HEK293 (cell line): ENCODE results near the gene ANKRD37.

Source experiments
- ELK4 ChIP-seq: IDR thresholded peaks from 2 replicates; pipeline ENCODE4 v1.6.1; 2011; ENCODE audit warnings: mild to moderate bottlenecking, low read depth, low read length, borderline replicate concordance
- GLIS1 ChIP-seq: fragments of 450-650 bp; formaldehyde crosslinking; IDR thresholded peaks from 2 replicates; pipeline ENCODE4 v1.5.1; 2016; ENCODE audit warnings: missing biosample characterization, missing genetic modification characterization
- HOXD13 ChIP-seq: sonication (generic); formaldehyde crosslinking; IDR thresholded peaks from 2 replicates; pipeline ENCODE4 v1.8.0; 2022; ENCODE audit warnings: missing genetic modification reagents, borderline replicate concordance
- KLF8 ChIP-seq: fragments of 450-650 bp; formaldehyde crosslinking; IDR thresholded peaks from 2 replicates; pipeline ENCODE4 v1.5.1; 2016; ENCODE audit warnings: missing biosample characterization, missing genetic modification characterization
- KLF9 ChIP-seq: fragments of 450-650 bp; formaldehyde crosslinking; IDR thresholded peaks from 2 replicates; pipeline ENCODE4 v1.5.1; 2016; ENCODE audit warnings: missing biosample characterization, missing genetic modification characterization, low read depth
- MEIS1 ChIP-seq: sonication (generic); formaldehyde crosslinking; IDR thresholded peaks from 2 replicates; pipeline ENCODE4 v1.8.1; 2022; ENCODE audit warnings: missing genetic modification reagents, mild to moderate bottlenecking, borderline replicate concordance
- PRDM2 ChIP-seq: fragments of 450-650 bp; formaldehyde crosslinking; IDR thresholded peaks from 2 replicates; pipeline ENCODE4 v1.5.1; 2016; ENCODE audit warnings: missing biosample characterization, missing genetic modification characterization, borderline replicate concordance
- REPIN1 ChIP-seq: fragments of 450-650 bp; formaldehyde crosslinking; IDR thresholded peaks from 2 replicates; pipeline ENCODE4 v1.5.1; 2017; ENCODE audit warnings: missing biosample characterization, missing genetic modification characterization, low read depth
- SCRT2 ChIP-seq: fragments of 450-650 bp; formaldehyde crosslinking; IDR thresholded peaks from 2 replicates; pipeline ENCODE4 v1.5.1; 2016; ENCODE audit warnings: missing biosample characterization, missing genetic modification characterization
- SP2 ChIP-seq: fragments of 450-650 bp; formaldehyde crosslinking; IDR thresholded peaks from 2 replicates; pipeline ENCODE4 v1.5.1; 2016; ENCODE audit warnings: missing biosample characterization, missing genetic modification characterization
- SP3 ChIP-seq: fragments of 450-650 bp; formaldehyde crosslinking; IDR thresholded peaks from 2 replicates; pipeline ENCODE4 v1.5.1; 2016; ENCODE audit warnings: missing biosample characterization, missing genetic modification characterization
- TCF7L2 ChIP-seq: IDR thresholded peaks from 2 replicates; pipeline ENCODE4 v1.6.1; 2011; ENCODE audit warnings: low read depth, mild to moderate bottlenecking, inconsistent platforms, low read length, moderate library complexity, borderline replicate concordance
- YY1 ChIP-seq: fragments of 450-650 bp; formaldehyde crosslinking; IDR thresholded peaks from 2 replicates; pipeline ENCODE4 v1.5.1; 2018; ENCODE audit warnings: missing biosample characterization, missing genetic modification characterization
- ZBTB21 ChIP-seq: fragments of 450-650 bp; formaldehyde crosslinking; IDR thresholded peaks from 2 replicates; pipeline ENCODE4 v1.5.1; 2017; ENCODE audit warnings: missing biosample characterization, missing genetic modification characterization
- ZNF223 ChIP-seq: fragments of 450-650 bp; formaldehyde crosslinking; IDR thresholded peaks from 2 replicates; pipeline ENCODE4 v1.5.1; 2016; ENCODE audit warnings: missing biosample characterization, missing genetic modification characterization
- ZNF23 ChIP-seq: fragments of 450-650 bp; formaldehyde crosslinking; IDR thresholded peaks from 2 replicates; pipeline ENCODE4 v1.5.1; 2016; ENCODE audit warnings: missing biosample characterization, missing genetic modification characterization, borderline replicate concordance
- ZNF248 ChIP-seq: fragments of 450-650 bp; formaldehyde crosslinking; IDR thresholded peaks from 2 replicates; pipeline ENCODE4 v1.5.1; 2017; ENCODE audit warnings: missing biosample characterization, missing genetic modification characterization
- ZNF266 ChIP-seq: fragments of 450-650 bp; formaldehyde crosslinking; IDR thresholded peaks from 2 replicates; pipeline ENCODE4 v1.5.1; 2016; ENCODE audit warnings: missing biosample characterization, missing genetic modification characterization, low read depth
- ZNF280C ChIP-seq: fragments of 450-650 bp; formaldehyde crosslinking; IDR thresholded peaks from 2 replicates; pipeline ENCODE4 v1.5.1; 2016; ENCODE audit warnings: missing biosample characterization, missing genetic modification characterization
- ZNF311 ChIP-seq: fragments of 450-650 bp; formaldehyde crosslinking; IDR thresholded peaks from 2 replicates; pipeline ENCODE4 v1.5.1; 2017; ENCODE audit warnings: missing biosample characterization, missing genetic modification characterization, borderline replicate concordance
- ZNF341 ChIP-seq: fragments of 450-650 bp; formaldehyde crosslinking; IDR thresholded peaks from 2 replicates; pipeline ENCODE4; 2016; ENCODE audit warnings: low read depth, missing biosample characterization, missing genetic modification characterization
- ZNF394 ChIP-seq: fragments of 450-650 bp; formaldehyde crosslinking; IDR thresholded peaks from 2 replicates; pipeline ENCODE4 v1.5.1; 2016; ENCODE audit warnings: missing biosample characterization, missing genetic modification characterization, mild to moderate bottlenecking, moderate library complexity, borderline replicate concordance
- ZNF433 ChIP-seq: fragments of 450-650 bp; formaldehyde crosslinking; IDR thresholded peaks from 2 replicates; pipeline ENCODE4 v1.5.1; 2016; ENCODE audit warnings: missing biosample characterization, missing genetic modification characterization, low read depth
- ZNF529 ChIP-seq: fragments of 450-650 bp; formaldehyde crosslinking; IDR thresholded peaks from 2 replicates; pipeline ENCODE4 v1.5.1; 2017; ENCODE audit warnings: missing genetic modification characterization, missing biosample characterization; ENCODE audit not compliant: insufficient replicate concordance
- ZNF548 ChIP-seq: fragments of 450-650 bp; formaldehyde crosslinking; IDR thresholded peaks from 2 replicates; pipeline ENCODE4 v1.5.1; 2016; ENCODE audit warnings: missing biosample characterization, missing genetic modification characterization
- ZNF580 ChIP-seq: fragments of 450-650 bp; formaldehyde crosslinking; IDR thresholded peaks from 2 replicates; pipeline ENCODE4 v1.5.1; 2016; ENCODE audit warnings: missing biosample characterization, missing genetic modification characterization
- ZNF623 ChIP-seq: fragments of 450-650 bp; formaldehyde crosslinking; IDR thresholded peaks from 2 replicates; pipeline ENCODE4 v1.5.1; 2016; ENCODE audit warnings: missing biosample characterization, missing genetic modification characterization
- ZNF677 ChIP-seq: fragments of 450-650 bp; IDR thresholded peaks from 2 replicates; pipeline ENCODE4 v1.5.0; 2018; ENCODE audit warnings: missing biosample characterization, mild to moderate bottlenecking, missing genetic modification characterization, moderate library complexity
- ZNF768 ChIP-seq: fragments of 450-650 bp; formaldehyde crosslinking; IDR thresholded peaks from 2 replicates; pipeline ENCODE4 v1.5.1; 2018; ENCODE audit warnings: missing biosample characterization, mild to moderate bottlenecking, missing genetic modification characterization
- ZNF792 ChIP-seq: fragments of 450-650 bp; formaldehyde crosslinking; IDR thresholded peaks from 2 replicates; pipeline ENCODE4 v1.5.1; 2016; ENCODE audit warnings: missing biosample characterization, missing genetic modification characterization
- ZNF830 ChIP-seq: fragments of 450-650 bp; IDR thresholded peaks from 2 replicates; pipeline ENCODE4 v1.5.0; 2018; ENCODE audit warnings: missing biosample characterization, missing genetic modification characterization, low read depth, mild to moderate bottlenecking, moderate library complexity
- ZNF837 ChIP-seq: fragments of 450-650 bp; formaldehyde crosslinking; IDR thresholded peaks from 2 replicates; pipeline ENCODE4 v1.5.1; 2016; ENCODE audit warnings: missing biosample characterization, missing genetic modification characterization

Gene ANKRD37

GRCh38 chr4:185395956-185396723 lies 501 bp upstream of the ANKRD37 start (continued):
- TF ChIP-seq ZNF677 (tag by site-specific recombination): no peak
- TF ChIP-seq ZNF433 (tag by site-specific recombination): no peak
- peak; percentile 53; the same call in 1 of the 2 replicates for TF ChIP-seq KLF8 (tag by site-specific recombination)
- no peak for TF ChIP-seq PRDM2 (tag by site-specific recombination)
- peak; percentile 59 for TF ChIP-seq GLIS1 (tag by site-specific recombination)
- TF ChIP-seq SCRT2 (tag by site-specific recombination): no peak
- no peak for TF ChIP-seq ZNF266
- TF ChIP-seq ZNF341 (tag by site-specific recombination): no peak
- TF ChIP-seq YY1 (tag by site-specific recombination): peak; percentile 77
- peak; percentile 82 for TF ChIP-seq SP3 (tag by site-specific recombination)
- no peak for TF ChIP-seq MEIS1 (CRISPR knock-in tag)
- no peak for TF ChIP-seq ZNF311 (tag by site-specific recombination)
- TF ChIP-seq ZNF394 (tag by site-specific recombination): peak; percentile 77
- no peak for TF ChIP-seq ZNF23 (tag by site-specific recombination)
- TF ChIP-seq ZNF529 (tag by site-specific recombination): no peak
- TF ChIP-seq ZBTB21 (tag by site-specific recombination): peak; percentile 95; the same call in 1 of the 2 replicates
- TF ChIP-seq ZNF580 (tag by site-specific recombination): no peak
- TF ChIP-seq REPIN1 (tag by site-specific recombination): peak; percentile 56; the same call in 1 of the 2 replicates
- peak; percentile 77 for TF ChIP-seq SP2 (tag by site-specific recombination)
- no peak for TF ChIP-seq ZNF548
- no peak for TF ChIP-seq HOXD13
- TF ChIP-seq ZNF280C: no peak
- no peak for TF ChIP-seq ZNF837 (tag by site-specific recombination)
- no peak for TF ChIP-seq ZNF768
- TF ChIP-seq ELK4: no peak
- 0 out of 2 replicates have a peak, but pooled peaks have one; percentile 58 for TF ChIP-seq ZNF792 (tag by site-specific recombination)
- no peak for TF ChIP-seq ZNF623 (tag by site-specific recombination)
- peak; percentile 88 for TF ChIP-seq KLF9 (tag by site-specific recombination)
- no peak for TF ChIP-seq ZNF248 (tag by site-specific recombination)
- TF ChIP-seq ZNF223: no peak
- TF ChIP-seq ZNF830 (tag by site-specific recombination): no peak
- TF ChIP-seq TCF7L2: no peak
